ENCODE data around the gene PCDHB8.
"Not testable (repeated sequence)": the region's sequence is repeated elsewhere in the genome, so short reads cannot be mapped to it uniquely, and the experiment has no call there.

The PCDHB8 gene

GRCh38 chr5:141199359-141200235, 22.0 kb downstream of the PCDHB8 start, which contains the start of gene PCDHB11:
TSS of gene PCDHB11 (plus strand) at chr5:141199627. CDS start at chr5:141199775, 148 bp downstream.
- no peak within 1 kb of the TSS for H3K27ac Mint-ChIP-seq
- H3K36me3 Mint-ChIP-seq (ENCODE audit: low read depth) = peaks cover 16% of the 10 kb centered on the region
- DNase-seq (no peak), ATAC-seq (no peak)
- H3K9me3 Mint-ChIP-seq = peaks cover 43% of the 10 kb centered on the region
- no peaks in the 10 kb centered on the region for H3K4me1 Mint-ChIP-seq
- peaks cover 38% of the 10 kb centered on the region for H3K27me3 Mint-ChIP-seq
- no peak within 1 kb of the TSS for H3K4me3 Mint-ChIP-seq

DNA sequence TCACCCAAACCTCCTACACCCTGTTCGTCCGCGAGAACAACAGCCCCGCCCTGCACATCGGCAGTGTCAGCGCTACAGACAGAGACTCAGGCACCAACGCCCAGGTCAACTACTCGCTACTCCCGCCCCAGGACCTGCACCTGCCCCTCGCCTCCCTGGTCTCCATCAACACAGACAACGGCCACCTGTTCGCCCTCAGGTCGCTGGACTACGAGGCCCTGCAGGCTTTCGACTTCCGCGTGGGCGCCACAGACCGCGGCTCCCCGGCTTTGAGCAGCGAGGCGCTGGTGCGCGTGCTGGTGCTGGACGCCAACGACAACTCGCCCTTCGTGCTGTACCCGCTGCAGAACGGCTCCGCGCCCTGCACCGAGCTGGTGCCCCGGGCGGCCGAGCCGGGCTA, 23.5 kb downstream of the PCDHB8 start:
- DNase-seq, H3K4me3 Mint-ChIP-seq, ATAC-seq, H3K4me1 Mint-ChIP-seq, H3K27ac Mint-ChIP-seq: not testable (repeated sequence)
- Mint-ChIP-seq H3K36me3 (ENCODE audit: low read depth) (peaks cover 13% of the 10 kb centered on the region), H3K9me3 (peaks cover 37% of the 10 kb centered on the region), H3K27me3 (peaks cover 43% of the 10 kb centered on the region)

GRCh38 chr5:141201646-141202045, 24.1 kb downstream of the PCDHB8 start:
- not testable (repeated sequence) for DNase-seq, H3K4me1 Mint-ChIP-seq, ATAC-seq, H3K27ac Mint-ChIP-seq, H3K4me3 Mint-ChIP-seq
- peaks cover 11% of the 10 kb centered on the region for H3K36me3 Mint-ChIP-seq (ENCODE audit: low read depth)
- peaks cover 44% of the 10 kb centered on the region for H3K27me3 Mint-ChIP-seq
- peaks cover 32% of the 10 kb centered on the region for H3K9me3 Mint-ChIP-seq

GRCh38 chr5:141208478-141208877, 30.9 kb downstream of the PCDHB8 start, which contains the start of gene PCDHB12:
TSS of gene PCDHB12 (plus strand) at chr5:141208719. CDS start at chr5:141208908, 189 bp downstream.
- H3K27me3 Mint-ChIP-seq = peaks cover 44% of the 10 kb centered on the region
- ATAC-seq = no peak
- H3K27ac Mint-ChIP-seq = no peak within 1 kb of the TSS
- no peaks in the 10 kb centered on the region for H3K9me3 Mint-ChIP-seq
- DNase-seq = no peak
- H3K4me3 Mint-ChIP-seq = no peak within 1 kb of the TSS
- H3K4me1 Mint-ChIP-seq = no peaks in the 10 kb centered on the region
- peaks cover 3% of the 10 kb centered on the region for H3K36me3 Mint-ChIP-seq (ENCODE audit: low read depth)

DNA sequence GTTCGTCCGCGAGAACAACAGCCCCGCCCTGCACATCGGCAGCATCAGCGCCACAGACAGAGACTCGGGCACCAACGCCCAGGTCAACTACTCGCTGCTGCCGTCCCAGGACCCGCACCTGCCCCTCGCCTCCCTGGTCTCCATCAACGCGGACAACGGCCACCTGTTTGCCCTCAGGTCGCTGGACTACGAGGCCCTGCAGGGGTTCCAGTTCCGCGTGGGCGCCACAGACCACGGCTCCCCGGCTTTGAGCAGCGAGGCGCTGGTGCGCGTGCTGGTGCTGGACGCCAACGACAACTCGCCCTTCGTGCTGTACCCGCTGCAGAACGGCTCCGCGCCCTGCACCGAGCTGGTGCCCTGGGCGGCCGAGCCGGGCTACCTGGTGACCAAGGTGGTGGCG, 32.7 kb downstream of the PCDHB8 start:
- not testable (repeated sequence) for H3K4me3 Mint-ChIP-seq, ATAC-seq
- peaks cover 48% of the 10 kb centered on the region for H3K27me3 Mint-ChIP-seq

DNA sequence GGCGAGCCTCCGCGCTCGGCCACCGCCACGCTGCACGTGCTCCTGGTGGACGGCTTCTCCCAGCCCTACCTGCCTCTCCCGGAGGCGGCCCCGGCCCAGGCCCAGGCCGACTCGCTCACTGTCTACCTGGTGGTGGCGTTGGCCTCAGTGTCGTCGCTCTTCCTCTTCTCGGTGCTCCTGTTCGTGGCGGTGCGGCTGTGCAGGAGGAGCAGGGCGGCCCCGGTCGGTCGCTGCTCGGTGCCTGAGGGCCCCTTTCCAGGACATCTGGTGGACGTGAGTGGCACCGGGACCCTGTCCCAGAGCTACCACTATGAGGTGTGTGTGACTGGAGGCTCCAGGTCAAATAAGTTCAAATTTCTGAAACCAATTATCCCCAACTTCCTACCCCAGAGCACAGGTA, 33.3 kb downstream of the PCDHB8 start:
- H3K4me3 Mint-ChIP-seq; H3K9me3 Mint-ChIP-seq; H3K4me1 Mint-ChIP-seq; ATAC-seq; H3K27ac Mint-ChIP-seq; H3K36me3 Mint-ChIP-seq (ENCODE audit: low read depth); DNase-seq: not testable (repeated sequence)
- peaks cover 48% of the 10 kb centered on the region for H3K27me3 Mint-ChIP-seq

More for the DNA sequence above, 32.7 kb downstream of the PCDHB8 start:
- not testable (repeated sequence) for DNase-seq; H3K4me1 Mint-ChIP-seq; H3K36me3 Mint-ChIP-seq (ENCODE audit: low read depth); H3K9me3 Mint-ChIP-seq; H3K27ac Mint-ChIP-seq

DNA sequence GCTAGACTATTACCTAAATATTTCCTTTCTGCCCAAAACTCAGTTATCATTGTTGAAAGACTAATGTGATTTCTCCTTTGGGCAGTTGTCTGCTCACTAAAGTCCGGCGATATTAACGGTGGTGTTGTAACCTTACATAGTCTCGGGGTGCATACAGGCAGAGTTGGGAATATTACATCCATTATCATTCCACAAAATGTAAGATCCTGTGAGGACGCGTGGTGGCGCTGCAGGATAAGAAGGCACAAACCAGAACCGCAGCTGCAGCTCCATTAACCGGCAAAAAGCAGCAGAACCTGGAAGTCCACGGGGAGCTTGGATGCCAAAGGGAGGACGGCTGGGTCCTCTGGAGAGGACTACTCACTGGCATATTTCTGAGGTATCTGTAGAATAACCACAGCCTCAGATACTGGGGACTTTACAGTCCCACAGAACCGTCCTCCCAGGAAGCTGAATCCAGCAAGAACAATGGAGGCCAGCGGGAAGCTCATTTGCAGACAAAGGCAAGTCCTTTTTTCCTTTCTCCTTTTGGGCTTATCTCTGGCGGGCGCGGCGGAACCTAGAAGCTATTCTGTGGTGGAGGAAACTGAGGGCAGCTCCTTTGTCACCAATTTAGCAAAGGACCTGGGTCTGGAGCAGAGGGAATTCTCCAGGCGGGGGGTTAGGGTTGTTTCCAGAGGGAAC, 36.2 kb downstream of the PCDHB8 start, which contains the start of gene PCDHB13:
Gene PCDHB13, plus strand, starts transcription at position 264 of the 684 bp plus-strand sequence. Its CDS starts 205 bp downstream, at position 469.
- not testable (repeated sequence) for H3K4me1 Mint-ChIP-seq, H3K27ac Mint-ChIP-seq, ATAC-seq, DNase-seq, H3K4me3 Mint-ChIP-seq
- peaks cover 13% of the 10 kb centered on the region for H3K36me3 Mint-ChIP-seq (ENCODE audit: low read depth)
- peaks cover 47% of the 10 kb centered on the region for H3K27me3 Mint-ChIP-seq
- peaks cover 19% of the 10 kb centered on the region for H3K9me3 Mint-ChIP-seq

DNA sequence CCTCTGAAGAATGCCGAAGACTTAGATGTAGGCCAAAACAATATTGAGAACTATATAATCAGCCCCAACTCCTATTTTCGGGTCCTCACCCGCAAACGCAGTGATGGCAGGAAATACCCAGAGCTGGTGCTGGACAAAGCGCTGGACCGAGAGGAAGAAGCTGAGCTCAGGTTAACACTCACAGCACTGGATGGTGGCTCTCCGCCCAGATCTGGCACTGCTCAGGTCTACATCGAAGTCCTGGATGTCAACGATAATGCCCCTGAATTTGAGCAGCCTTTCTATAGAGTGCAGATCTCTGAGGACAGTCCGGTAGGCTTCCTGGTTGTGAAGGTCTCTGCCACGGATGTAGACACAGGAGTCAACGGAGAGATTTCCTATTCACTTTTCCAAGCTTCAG, 37.0 kb downstream of the PCDHB8 start:
- H3K36me3 Mint-ChIP-seq (ENCODE audit: low read depth) = peaks cover 14% of the 10 kb centered on the region
- not testable (repeated sequence) for DNase-seq, H3K4me1 Mint-ChIP-seq, ATAC-seq, H3K27ac Mint-ChIP-seq, H3K4me3 Mint-ChIP-seq
- peaks cover 42% of the 10 kb centered on the region for H3K27me3 Mint-ChIP-seq
- peaks cover 25% of the 10 kb centered on the region for H3K9me3 Mint-ChIP-seq

- not testable (repeated sequence) for H3K27ac Mint-ChIP-seq, ATAC-seq, H3K4me3 Mint-ChIP-seq, DNase-seq, H3K4me1 Mint-ChIP-seq
- peaks cover 39% of the 10 kb centered on the region for H3K27me3 Mint-ChIP-seq
- H3K9me3 Mint-ChIP-seq = peaks cover 34% of the 10 kb centered on the region
- peaks cover 16% of the 10 kb centered on the region for H3K36me3 Mint-ChIP-seq (ENCODE audit: low read depth)
Measured at GRCh38 chr5:141215504-141215903, 37.9 kb downstream of the PCDHB8 start.

DNA sequence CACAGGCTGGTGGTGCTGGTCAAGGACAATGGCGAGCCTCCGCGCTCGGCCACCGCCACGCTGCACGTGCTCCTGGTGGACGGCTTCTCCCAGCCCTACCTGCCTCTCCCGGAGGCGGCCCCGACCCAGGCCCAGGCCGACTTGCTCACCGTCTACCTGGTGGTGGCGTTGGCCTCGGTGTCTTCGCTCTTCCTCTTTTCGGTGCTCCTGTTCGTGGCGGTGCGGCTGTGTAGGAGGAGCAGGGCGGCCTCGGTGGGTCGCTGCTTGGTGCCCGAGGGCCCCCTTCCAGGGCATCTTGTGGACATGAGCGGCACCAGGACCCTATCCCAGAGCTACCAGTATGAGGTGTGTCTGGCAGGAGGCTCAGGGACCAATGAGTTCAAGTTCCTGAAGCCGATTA, 38.4 kb downstream of the PCDHB8 start:
- peaks cover 13% of the 10 kb centered on the region for H3K36me3 Mint-ChIP-seq (ENCODE audit: low read depth)
- peaks cover 37% of the 10 kb centered on the region for H3K9me3 Mint-ChIP-seq
- ATAC-seq, H3K27ac Mint-ChIP-seq, H3K4me3 Mint-ChIP-seq, DNase-seq, H3K4me1 Mint-ChIP-seq: not testable (repeated sequence)
- peaks cover 41% of the 10 kb centered on the region for H3K27me3 Mint-ChIP-seq

GRCh38 chr5:141223112-141223783, 45.7 kb downstream of the PCDHB8 start, which contains the start of gene PCDHB14:
TSS of gene PCDHB14 (plus strand) at chr5:141223343. CDS start at chr5:141223506, 163 bp downstream.
- H3K4me1 Mint-ChIP-seq = peaks cover 4% of the 10 kb centered on the region
- peaks cover 10% of the 10 kb centered on the region for H3K36me3 Mint-ChIP-seq (ENCODE audit: low read depth)
- H3K27me3 Mint-ChIP-seq = peaks cover 44% of the 10 kb centered on the region
- H3K27ac Mint-ChIP-seq = no peak within 1 kb of the TSS
- no peak for ATAC-seq
- H3K4me3 Mint-ChIP-seq = no peak within 1 kb of the TSS
- no peak for DNase-seq
- peaks cover 36% of the 10 kb centered on the region for H3K9me3 Mint-ChIP-seq

GRCh38 chr5:141224844-141225243, 47.3 kb downstream of the PCDHB8 start:
- H3K36me3 Mint-ChIP-seq (ENCODE audit: low read depth); H3K27ac Mint-ChIP-seq; H3K4me3 Mint-ChIP-seq; ATAC-seq; H3K4me1 Mint-ChIP-seq; DNase-seq: not testable (repeated sequence)
- Mint-ChIP-seq H3K9me3 (peaks cover 30% of the 10 kb centered on the region), H3K27me3 (peaks cover 44% of the 10 kb centered on the region)

DNA sequence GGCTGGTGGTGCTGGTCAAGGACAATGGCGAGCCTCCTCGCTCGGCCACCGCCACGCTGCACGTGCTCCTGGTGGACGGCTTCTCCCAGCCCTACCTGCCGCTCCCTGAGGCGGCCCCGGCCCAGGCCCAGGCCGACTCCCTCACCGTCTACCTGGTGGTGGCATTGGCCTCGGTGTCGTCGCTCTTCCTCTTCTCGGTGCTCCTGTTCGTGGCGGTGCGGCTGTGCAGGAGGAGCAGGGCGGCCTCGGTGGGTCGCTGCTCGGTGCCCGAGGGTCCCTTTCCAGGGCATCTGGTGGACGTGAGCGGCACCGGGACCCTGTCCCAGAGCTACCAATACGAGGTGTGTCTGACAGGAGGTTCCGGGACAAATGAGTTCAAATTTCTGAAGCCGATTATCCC, 47.8 kb downstream of the PCDHB8 start:
- H3K9me3 Mint-ChIP-seq = peaks cover 25% of the 10 kb centered on the region
- not testable (repeated sequence) for H3K4me3 Mint-ChIP-seq; H3K36me3 Mint-ChIP-seq (ENCODE audit: low read depth); ATAC-seq; H3K27ac Mint-ChIP-seq; DNase-seq; H3K4me1 Mint-ChIP-seq
- H3K27me3 Mint-ChIP-seq = peaks cover 41% of the 10 kb centered on the region

All from activated naive CD8-positive, alpha-beta T cell treated with anti-CD3 and anti-CD28 coated beads, Interleukin-2, amount 50 U/mL, for 24 hours (primary cell).